ENCODE measurements around the gene ZNF157.

The ZNF157 gene

DNA sequence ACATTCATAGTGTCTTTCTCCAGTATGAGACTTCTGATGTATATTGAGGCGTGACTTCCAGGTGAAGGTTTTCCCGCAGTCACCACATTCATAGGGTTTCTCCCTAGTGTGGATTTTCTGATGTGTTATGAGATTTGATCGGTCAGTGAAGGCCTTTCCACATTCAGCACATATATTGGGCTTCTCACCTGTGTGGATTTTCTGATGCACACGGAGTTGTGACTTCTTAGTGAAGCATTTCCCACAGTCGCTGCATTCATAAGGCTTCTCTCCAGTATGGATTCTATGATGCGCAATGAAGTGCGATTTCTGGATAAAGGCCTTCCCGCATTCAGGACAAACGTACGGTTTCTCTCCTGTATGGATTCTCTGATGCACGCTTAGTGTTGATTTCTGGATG, 77.2 kb downstream of the ZNF157 start:
- DNase-seq, result no peak

DNA sequence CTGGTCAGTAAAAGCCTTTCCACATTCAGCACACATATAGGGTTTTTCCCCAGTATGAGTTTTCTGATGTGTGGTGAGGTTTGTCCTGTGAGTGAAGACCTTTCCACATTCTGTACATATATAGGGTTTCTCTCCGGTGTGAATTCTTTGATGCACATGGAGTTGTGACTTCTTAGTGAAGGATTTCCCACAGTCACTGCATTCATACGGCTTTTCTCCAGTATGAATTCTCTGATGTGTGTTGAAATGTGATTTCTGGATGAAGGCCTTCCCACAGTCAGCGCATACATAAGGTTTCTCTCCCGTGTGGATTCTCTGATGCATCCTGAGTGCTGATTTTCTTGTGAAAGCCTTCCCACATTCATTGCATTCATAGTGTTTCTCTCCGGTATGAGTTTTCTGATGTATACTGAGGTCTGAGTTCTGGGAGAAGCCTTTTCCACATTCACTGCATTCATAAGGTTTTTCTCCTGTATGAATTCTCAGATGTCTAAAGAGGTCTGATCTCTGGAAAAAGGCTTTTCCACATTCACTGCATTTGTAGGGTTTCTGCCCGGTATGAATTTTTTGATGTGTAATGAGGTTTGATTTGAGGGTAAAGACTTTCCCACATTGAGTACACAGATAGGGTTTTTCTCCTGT, 77.9 kb downstream of the ZNF157 start:
- no peak for DNase-seq

DNA sequence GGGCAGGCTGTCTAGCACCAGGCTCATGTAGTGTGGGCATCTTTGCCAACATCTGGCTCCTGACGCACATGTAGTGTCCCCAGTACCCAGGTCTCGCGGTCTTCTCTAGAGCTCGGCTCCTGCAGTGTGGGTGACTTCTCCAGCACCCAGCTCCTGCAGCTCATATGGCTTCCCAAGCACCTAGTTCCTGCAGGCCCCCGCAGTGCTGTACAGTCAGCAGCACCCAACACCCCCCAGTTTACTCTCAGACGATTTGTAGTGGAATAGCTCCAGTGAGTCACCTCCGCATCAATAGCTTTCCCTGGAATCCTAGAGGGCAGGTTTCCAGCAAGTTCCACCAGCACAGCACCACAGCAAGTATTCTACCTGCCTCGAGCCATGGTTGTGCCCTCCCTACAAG, 81.7 kb downstream of the ZNF157 start:
- DNase-seq, result no peak

DNA sequence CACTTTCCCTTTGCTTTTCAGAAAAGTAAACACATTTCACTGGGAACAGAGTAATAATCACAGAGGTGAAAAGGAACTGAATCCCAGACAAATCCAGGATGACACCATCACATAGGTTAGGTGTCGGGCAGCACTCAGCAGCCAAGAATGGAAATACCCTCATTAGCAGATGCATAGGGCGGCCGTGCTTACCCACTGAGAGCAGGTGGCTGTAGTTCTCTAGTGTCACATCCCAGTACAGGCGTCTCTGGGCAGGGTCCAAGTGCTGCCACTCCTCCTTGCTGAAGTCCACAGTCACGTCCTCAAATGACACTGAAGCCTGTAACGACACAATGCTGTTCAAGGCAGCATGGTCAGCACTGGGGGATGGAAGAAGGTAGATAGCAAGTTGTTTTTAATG, 85.7 kb downstream of the ZNF157 start:
- DNase-seq, result no peak

DNA sequence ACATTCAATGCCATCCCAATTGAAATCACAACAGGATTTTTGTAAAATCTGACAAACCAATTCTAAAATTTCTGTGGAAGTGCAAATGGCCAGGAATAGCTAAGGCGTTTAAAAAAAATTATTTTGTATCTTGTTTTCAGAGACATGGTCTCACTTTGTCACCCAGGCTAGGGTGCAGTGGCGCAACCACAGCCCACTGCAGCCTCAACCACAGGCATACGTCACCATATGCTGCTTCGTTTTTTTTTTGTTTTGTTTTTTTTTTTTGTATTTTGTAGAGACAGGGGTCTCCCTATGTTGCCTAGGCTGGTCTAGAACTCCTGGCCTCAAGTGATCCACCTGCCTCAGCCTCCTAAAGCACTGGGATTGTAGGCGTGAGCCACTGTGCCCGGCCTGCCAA, 88.2 kb downstream of the ZNF157 start:
- no peak for DNase-seq

DNA sequence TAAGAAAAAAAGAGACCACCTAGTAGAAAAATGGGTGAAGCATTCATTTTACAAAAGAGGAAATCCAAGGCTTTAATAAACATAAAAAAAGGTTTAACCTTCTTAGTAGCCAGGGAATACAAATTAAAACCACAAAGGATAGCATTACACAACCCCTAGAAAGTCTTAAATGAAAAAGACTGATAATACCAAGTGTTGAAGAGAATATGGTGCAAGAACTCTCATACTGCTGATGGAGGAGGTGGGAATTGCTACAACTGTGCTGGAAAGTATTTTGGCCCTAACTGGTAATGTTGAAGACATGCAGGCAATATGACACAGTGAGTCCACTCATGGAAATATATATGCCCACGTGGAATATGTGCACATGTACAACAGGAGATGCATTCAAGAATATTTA, 90.2 kb downstream of the ZNF157 start:
- no peak for DNase-seq

Data from CD4-positive, alpha-beta T cell treated with Interleukin-4 for 4 hours (primary cell).